Non-pigmented ciliary epithelial cell (primary cell): ENCODE results near the gene JHY.
A peak's percentile ranks its signal among the peaks of the same experiment; 100 is the strongest.

Source experiments
- DNase-seq: peaks from one replicate; pipeline ENCODE4 v3.0.0-alpha.2; 2010; ENCODE audit warnings: low read depth

Gene JHY

GRCh38 chr11:122872046-122872445 is 10.5 kb upstream of the JHY start:
- no peak for DNase-seq

- no peak for DNase-seq
These were observed 7.6 kb upstream of the JHY start for GRCh38 chr11:122874991-122875390.

- DNase-seq, result no peak
These were observed 4.8 kb upstream of the JHY start for GRCh38 chr11:122877732-122878131.

GRCh38 chr11:122879785-122880184 is 2.8 kb upstream of the JHY start:
- DNase-seq, result no peak

GRCh38 chr11:122882857-122883645 is 492 bp downstream of the JHY start:
- DNase-seq, result no peak

- DNase-seq, result peak; percentile 70
These were observed 1.1 kb downstream of the JHY start for GRCh38 chr11:122883646-122883979.

- no peak for DNase-seq
These were observed 5.6 kb downstream of the JHY start for GRCh38 chr11:122888162-122888561.

GRCh38 chr11:122893131-122893530 is 10.6 kb downstream of the JHY start:
- DNase-seq, result no peak

GRCh38 chr11:122895563-122895962 is 13.0 kb downstream of the JHY start:
- no peak for DNase-seq

GRCh38 chr11:122897606-122898210 is 15.1 kb downstream of the JHY start:
- DNase-seq, result peak; percentile 56

GRCh38 chr11:122898799-122899198 is 16.2 kb downstream of the JHY start:
- no peak for DNase-seq

- peak; percentile 27 for DNase-seq
These were observed 18.1 kb downstream of the JHY start for GRCh38 chr11:122900587-122901202.

- peak; percentile 35 for DNase-seq
These were observed 20.4 kb downstream of the JHY start for GRCh38 chr11:122902951-122903350.

- no peak for DNase-seq
These were observed 28.2 kb downstream of the JHY start for GRCh38 chr11:122910775-122911174.

- no peak for DNase-seq
These were observed 34.8 kb downstream of the JHY start for GRCh38 chr11:122917311-122917710.

GRCh38 chr11:122918734-122919133 is 36.2 kb downstream of the JHY start:
- DNase-seq, result no peak

- DNase-seq, result no peak
These were observed 38.0 kb downstream of the JHY start for GRCh38 chr11:122920579-122920978.

GRCh38 chr11:122922893-122923292 is 40.3 kb downstream of the JHY start:
- DNase-seq, result no peak

GRCh38 chr11:122923302-122923701 is 40.7 kb downstream of the JHY start:
- no peak for DNase-seq

- no peak for DNase-seq
These were observed 49.0 kb downstream of the JHY start for GRCh38 chr11:122931510-122931909.

- DNase-seq, result no peak
These were observed 50.9 kb downstream of the JHY start for GRCh38 chr11:122933416-122933815.

GRCh38 chr11:122937983-122938382 is 55.4 kb downstream of the JHY start:
- DNase-seq, result no peak

GRCh38 chr11:122938557-122938956 is 56.0 kb downstream of the JHY start:
- DNase-seq, result no peak
